K562 (cell line): ENCODE measurements around the gene PNPLA7. TPM values are rescaled to one million over a fixed set of nuclear protein-coding genes. Genes with fewer than 3 reads are reported as not detected.

Experiments
- ATAC-seq: fragments of 200-7000 bp; cut with Tn5 transposase; 3 replicates; pipeline ENCODE4 v1.9.1; 2020; ENCODE audit warnings: moderate library complexity
- BruUV-seq: library from RNA; stranded (reverse); fragments of 400-500 nt; replicated peaks from 2 replicates; lab custom pipeline; 2021; lab: Mats Ljungman, UMichigan
- CTCF ChIA-PET: fragments of 300-600 bp; formaldehyde crosslinking; extraction: SDS; loops from one replicate; lab custom pipeline; 2021; ENCODE audit warnings: low intra/inter-chr PET ratio; lab: Yijun Ruan, JAX
- POLR2A ChIA-PET: fragments of 300-600, 350-650 bp; sonication (Branson Sonifier 250); formaldehyde crosslinking; extraction: SDS; loops from one replicate; lab custom pipeline; 2021; ENCODE audit warnings: antibody characterized with exemption, inconsistent platforms; lab: Yijun Ruan, JAX
- DNase-seq, 4 experiments: peaks; one replicate each; pipeline versions ENCODE4 v3.0.0 to v3.0.0-alpha.2; 2011 to 2018; ENCODE audit warnings: low spot score in 3 of 4, mixed read lengths in 3 of 4; ENCODE audit errors: extremely low read depth in 1 of 4
- FAIRE-seq: peaks from 2 replicates; lab custom pipeline; 2011; peaks lifted over from hg19 to GRCh38; lab: Jason Lieb, UNC
- H2AFZ ChIP-seq: 2 replicates; pipeline ENCODE4 v1.6.0; 2011; ENCODE audit warnings: low read depth, low read length, control low read depth, inconsistent platforms
- H3K27ac ChIP-seq: fragments of 200-600 bp; 3 replicates; pipeline ENCODE4 v1.8.0; 2011; ENCODE audit warnings: low read depth, mild to moderate bottlenecking, control low read depth, inconsistent platforms, low read length, moderate library complexity, mixed read lengths; ENCODE audit errors: extremely low read depth
- H3K27me3 ChIP-seq, 2 experiments: fragments of 300-600 bp in 1 of 2; 2 replicates in 1 of 2; 3 replicates in 1 of 2; pipeline versions ENCODE4 v1.6.0 to v1.8.0; 2011; ENCODE audit warnings: inconsistent platforms in 2 of 2, low read length in 2 of 2, mild to moderate bottlenecking in 1 of 2, mixed read lengths in 1 of 2, moderate library complexity in 1 of 2; ENCODE audit not compliant: control insufficient read depth in 2 of 2, insufficient read depth in 2 of 2
- H3K36me3 ChIP-seq: fragments of 300-600 bp; 3 replicates; pipeline ENCODE4 v1.8.0; 2011; ENCODE audit warnings: mild to moderate bottlenecking, low read length, inconsistent platforms; ENCODE audit not compliant: control insufficient read depth, insufficient read depth
- H3K4me1 ChIP-seq, 2 experiments: fragments of 200-600 bp in 1 of 2; replicated peaks in 1 of 2; 2 replicates in 1 of 2; 3 replicates in 1 of 2; pipeline versions ENCODE4 v1.5.1 to v1.8.0; 2011; ENCODE audit warnings: inconsistent platforms in 2 of 2, low read length in 2 of 2, mild to moderate bottlenecking in 1 of 2, mixed read lengths in 1 of 2, moderate library complexity in 1 of 2; ENCODE audit not compliant: control insufficient read depth in 2 of 2, insufficient read depth in 2 of 2
- H3K4me2 ChIP-seq: 2 replicates; pipeline ENCODE4 v1.6.1; 2011; ENCODE audit warnings: low read length, control low read depth, inconsistent platforms, mixed read lengths; ENCODE audit not compliant: insufficient read depth
- H3K4me3 ChIP-seq: fragments of 200-600 bp; sonication (generic), shearing (Covaris generic); 2 replicates; pipeline ENCODE4 v1.5.1; 2016; ENCODE audit warnings: control low read depth, inconsistent platforms
- H3K79me2 ChIP-seq: fragments of 200-600 bp; 3 replicates; pipeline ENCODE4 v1.8.0; 2011; ENCODE audit warnings: low read length, inconsistent platforms; ENCODE audit not compliant: control insufficient read depth, insufficient read depth
- H3K9ac ChIP-seq, 2 experiments: 2 replicates each; pipeline versions ENCODE4 v1.6.0 to v1.6.1; 2011; ENCODE audit warnings: low read depth in 2 of 2, low read length in 2 of 2, control low read depth in 1 of 2, inconsistent platforms in 1 of 2, mild to moderate bottlenecking in 1 of 2, mixed read lengths in 1 of 2; ENCODE audit not compliant: insufficient read depth in 1 of 2
- H3K9me1 ChIP-seq: one replicate; pipeline ENCODE4 v1.6.0; 2011; ENCODE audit warnings: inconsistent platforms, mild to moderate bottlenecking, low read length, moderate library complexity; ENCODE audit not compliant: control insufficient read depth, insufficient read depth
- H3K9me3 ChIP-seq: replicated peaks from 2 replicates; pipeline ENCODE4 v1.5.1; 2011; ENCODE audit warnings: low read depth, low read length, inconsistent platforms; ENCODE audit not compliant: control insufficient read depth, insufficient read depth
- H4K20me1 ChIP-seq: replicated peaks from 2 replicates; pipeline ENCODE4 v1.6.1; 2011; ENCODE audit warnings: low read length, inconsistent platforms, mixed read lengths; ENCODE audit not compliant: control insufficient read depth, insufficient read depth
- ATF7 ChIP-seq: fragments of 450-650 bp; IDR thresholded peaks from 2 replicates; pipeline ENCODE4 v1.7.1; 2014; ENCODE audit warnings: mild to moderate bottlenecking, moderate library complexity
- ZNF589 ChIP-seq: fragments of 200-800 bp; sonication (Bioruptor generic); IDR thresholded peaks from 2 replicates; pipeline ENCODE4 v1.6.1; 2016; ENCODE audit warnings: low read depth, missing genetic modification characterization, missing compliant biosample characterization
- ZNF764 ChIP-seq: fragments of 250-450 bp; sonication (Bioruptor Pico); IDR thresholded peaks from 2 replicates; pipeline ENCODE4 v1.4.0; 2020; ENCODE audit warnings: low read depth, mild to moderate bottlenecking, moderate library complexity
- WGBS: fragments of 100-300 bp; shearing (Covaris generic); methylation state at CpG from one replicate; pipeline ENCODE4 v1.1.6; 2016; ENCODE audit warnings: low coverage, mixed read lengths; ENCODE audit not compliant: insufficient coverage; ENCODE audit errors: missing lambda C conversion rate; 5-methylcytosine and 5-hydroxymethylcytosine counted together
- in situ Hi-C: fragments of 300-500 bp; cut with MboI; formaldehyde crosslinking; loops from 4 replicates; pipeline ENCODE4 v1.15.0; 2018; ENCODE audit warnings: inconsistent platforms, mixed read lengths
- intact Hi-C: fragments of 100-400 bp; cut with micrococcal nuclease; formaldehyde crosslinking; loops from 2 replicates; pipeline ENCODE4 v1.14.2; 2022
- polyA plus RNA-seq, 8 experiments: library from polyadenylated mRNA; depleted of rRNA in 4 of 8; stranded (reverse) in 5 of 8; unstranded in 3 of 8; fragments of >200 nt; fragmentation: Nextera tagmentation in 2 of 8; fragmentation: Illumina TruSeq in 1 of 8; extraction: Ambion mirVana in 2 of 8; extraction: Trizol in 1 of 8; gene quantifications; 2 replicates each; pipeline versions ENCODE4 v1.2.1 to v1.2.3, GENCODE V29; 2011 to 2014; ENCODE audit warnings: inconsistent platforms in 1 of 8, missing spikeins in 1 of 8
- total RNA-seq, 7 experiments: library from RNA; depleted of rRNA in 6 of 7; stranded (reverse); fragments of >200 nt in 6 of 7; fragmentation: Illumina TruSeq in 2 of 7; extraction: Trizol in 2 of 7; gene quantifications; 2 replicates each; pipeline versions ENCODE4 v1.2.1 to v1.2.3, GENCODE V29; 2011 to 2021; ENCODE audit warnings: low replicate concordance in 1 of 7
- TF ChIP-seq, protein P1 (sequence below): fragments of 250-450 bp; sonication (Bioruptor Pico); IDR thresholded peaks from 2 replicates; pipeline ENCODE4 v1.5.0; 2021
- TF ChIP-seq, protein P2 (sequence below): IDR thresholded peaks from 2 replicates; pipeline ENCODE4 v1.6.1; 2011; ENCODE audit not compliant: insufficient read length; ENCODE audit errors: extremely low read depth
- TF ChIP-seq, protein P3 (sequence below): fragments of 450-650 bp; IDR thresholded peaks from 2 replicates; pipeline ENCODE4 v1.6.1; 2016
- TF ChIP-seq, protein P4 (sequence below): fragments of 200-800 bp; sonication (Bioruptor generic); IDR thresholded peaks from 2 replicates; pipeline ENCODE4 v1.6.1; 2017; ENCODE audit warnings: missing genetic modification characterization, missing compliant biosample characterization
- TF ChIP-seq, protein P5 (sequence below), 2 experiments: fragments of 450-650 bp in 1 of 2; sonication (generic) in 1 of 2; formaldehyde crosslinking in 1 of 2; IDR thresholded peaks in 1 of 2; conservative IDR thresholded peaks in 1 of 2; 2 replicates each; pipeline versions ENCODE4 v1.6.1 to v1.8.1; 2016 to 2023; ENCODE audit warnings: mild to moderate bottlenecking in 2 of 2, moderate library complexity in 2 of 2, inconsistent platforms in 1 of 2, missing genetic modification reagents in 1 of 2
- TF ChIP-seq, protein P6 (sequence below): sonication (generic); formaldehyde crosslinking; IDR thresholded peaks from 2 replicates; pipeline ENCODE4 v1.8.1; 2022; ENCODE audit warnings: missing genetic modification reagents

PNPLA7 gene
- total and polyA plus RNA-seq, 9 of the 15 experiments (the other 6 are each of a cell fraction or from before 2014, with no cell fraction given), result 0.01 to 0.85 (median 0.19) TPM; not detected in 1

DNA sequence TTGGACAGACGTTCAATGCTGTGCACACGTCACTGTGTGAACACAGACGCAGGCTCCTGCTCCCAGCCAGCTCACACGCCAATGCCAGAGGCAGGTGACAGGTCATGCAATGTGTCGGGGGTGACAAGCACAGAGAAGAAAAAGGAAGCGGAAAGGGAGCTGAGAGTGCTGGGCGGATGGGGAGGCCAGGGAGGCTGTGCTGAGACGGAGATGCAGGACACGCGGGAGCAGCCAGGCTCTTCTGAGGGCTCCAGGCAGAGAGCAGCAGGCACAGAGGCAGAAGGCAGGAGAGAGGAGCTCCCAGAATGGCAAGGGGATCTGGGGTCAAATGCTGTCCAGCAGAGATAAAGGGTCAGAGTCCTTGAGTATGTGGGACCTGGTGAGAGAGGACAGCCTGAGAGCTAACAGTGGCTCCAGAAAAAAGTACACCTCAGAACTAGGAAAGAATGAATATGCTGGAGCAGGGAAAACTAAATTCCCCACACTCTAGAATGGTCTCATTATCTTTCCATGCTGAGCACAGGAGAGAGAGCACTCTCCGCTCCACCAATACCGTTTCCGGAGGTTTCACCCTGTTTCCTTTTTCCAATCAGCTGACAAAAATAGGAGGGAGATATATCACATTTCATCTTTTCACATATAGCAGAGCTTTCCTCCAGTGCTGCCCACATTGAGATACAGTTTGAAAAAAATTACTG lies 58.3 kb downstream of the PNPLA7 start (continued):
- TF ChIP-seq, protein P1, sequence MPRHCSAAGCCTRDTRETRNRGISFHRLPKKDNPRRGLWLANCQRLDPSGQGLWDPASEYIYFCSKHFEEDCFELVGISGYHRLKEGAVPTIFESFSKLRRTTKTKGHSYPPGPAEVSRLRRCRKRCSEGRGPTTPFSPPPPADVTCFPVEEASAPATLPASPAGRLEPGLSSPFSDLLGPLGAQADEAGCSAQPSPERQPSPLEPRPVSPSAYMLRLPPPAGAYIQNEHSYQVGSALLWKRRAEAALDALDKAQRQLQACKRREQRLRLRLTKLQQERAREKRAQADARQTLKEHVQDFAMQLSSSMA (CRISPR knock-in tag), result no peak
- TF ChIP-seq, protein P2, sequence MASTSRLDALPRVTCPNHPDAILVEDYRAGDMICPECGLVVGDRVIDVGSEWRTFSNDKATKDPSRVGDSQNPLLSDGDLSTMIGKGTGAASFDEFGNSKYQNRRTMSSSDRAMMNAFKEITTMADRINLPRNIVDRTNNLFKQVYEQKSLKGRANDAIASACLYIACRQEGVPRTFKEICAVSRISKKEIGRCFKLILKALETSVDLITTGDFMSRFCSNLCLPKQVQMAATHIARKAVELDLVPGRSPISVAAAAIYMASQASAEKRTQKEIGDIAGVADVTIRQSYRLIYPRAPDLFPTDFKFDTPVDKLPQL, result no peak

DNA sequence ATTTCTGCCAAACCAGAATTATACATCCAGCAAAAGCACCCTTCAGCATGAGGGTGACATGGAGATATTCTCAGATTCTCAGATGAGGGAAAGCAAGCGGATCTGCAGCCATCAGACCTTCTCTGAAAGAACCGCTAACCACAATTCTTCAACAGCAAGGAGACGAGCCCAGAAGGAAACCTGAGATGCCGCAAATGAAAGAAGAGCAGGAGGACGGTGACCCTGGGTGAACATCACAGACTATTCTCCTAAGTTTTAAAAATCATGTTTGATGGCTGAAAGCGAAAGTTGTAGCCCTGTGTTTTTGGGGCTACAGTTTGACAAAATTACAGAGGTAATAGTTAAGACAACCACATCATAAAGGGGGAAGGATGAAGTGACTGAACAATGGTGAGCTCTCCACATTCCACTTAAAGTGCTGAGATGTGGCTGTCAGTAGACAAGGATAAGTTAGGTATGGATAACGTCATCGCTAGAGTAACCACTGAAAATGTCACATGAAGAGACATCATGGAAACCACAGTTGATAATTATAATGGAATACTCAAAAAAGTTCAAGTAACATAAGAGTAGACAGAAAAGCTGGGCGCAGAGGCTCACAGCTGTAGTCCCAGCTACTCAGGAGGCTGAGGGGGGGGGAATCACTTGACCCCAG lies 59.5 kb downstream of the PNPLA7 start:
- POLR2A ChIA-PET, result interaction anchor here (0.6 to 2.0 kb wide), 2 partner anchors 8 to 11 kb away, joined by 3 to 11 read pairs; no protein-coding TSS in a partner anchor
- no TSS peak for BruUV-seq
- TF ChIP-seq ATF7 (peak; percentile 71; the same call in 1 of the 2 replicates), ZNF764 (CRISPR knock-in tag) (no peak), ZNF589 (CRISPR knock-in tag) (0 out of 2 replicates have a peak, but pooled peaks have one; percentile 59)
- TF ChIP-seq, protein P3, sequence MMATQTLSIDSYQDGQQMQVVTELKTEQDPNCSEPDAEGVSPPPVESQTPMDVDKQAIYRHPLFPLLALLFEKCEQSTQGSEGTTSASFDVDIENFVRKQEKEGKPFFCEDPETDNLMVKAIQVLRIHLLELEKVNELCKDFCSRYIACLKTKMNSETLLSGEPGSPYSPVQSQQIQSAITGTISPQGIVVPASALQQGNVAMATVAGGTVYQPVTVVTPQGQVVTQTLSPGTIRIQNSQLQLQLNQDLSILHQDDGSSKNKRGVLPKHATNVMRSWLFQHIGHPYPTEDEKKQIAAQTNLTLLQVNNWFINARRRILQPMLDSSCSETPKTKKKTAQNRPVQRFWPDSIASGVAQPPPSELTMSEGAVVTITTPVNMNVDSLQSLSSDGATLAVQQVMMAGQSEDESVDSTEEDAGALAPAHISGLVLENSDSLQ, result peak; percentile 30; the same call in 1 of the 2 replicates
- TF ChIP-seq, protein P4, sequence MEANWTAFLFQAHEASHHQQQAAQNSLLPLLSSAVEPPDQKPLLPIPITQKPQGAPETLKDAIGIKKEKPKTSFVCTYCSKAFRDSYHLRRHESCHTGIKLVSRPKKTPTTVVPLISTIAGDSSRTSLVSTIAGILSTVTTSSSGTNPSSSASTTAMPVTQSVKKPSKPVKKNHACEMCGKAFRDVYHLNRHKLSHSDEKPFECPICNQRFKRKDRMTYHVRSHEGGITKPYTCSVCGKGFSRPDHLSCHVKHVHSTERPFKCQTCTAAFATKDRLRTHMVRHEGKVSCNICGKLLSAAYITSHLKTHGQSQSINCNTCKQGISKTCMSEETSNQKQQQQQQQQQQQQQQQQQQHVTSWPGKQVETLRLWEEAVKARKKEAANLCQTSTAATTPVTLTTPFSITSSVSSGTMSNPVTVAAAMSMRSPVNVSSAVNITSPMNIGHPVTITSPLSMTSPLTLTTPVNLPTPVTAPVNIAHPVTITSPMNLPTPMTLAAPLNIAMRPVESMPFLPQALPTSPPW (CRISPR knock-in tag), result 0 out of 2 replicates have a peak, but pooled peaks have one; percentile 11
- TF ChIP-seq, protein P5, sequence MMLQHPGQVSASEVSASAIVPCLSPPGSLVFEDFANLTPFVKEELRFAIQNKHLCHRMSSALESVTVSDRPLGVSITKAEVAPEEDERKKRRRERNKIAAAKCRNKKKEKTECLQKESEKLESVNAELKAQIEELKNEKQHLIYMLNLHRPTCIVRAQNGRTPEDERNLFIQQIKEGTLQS (IDR thresholded peaks at IDR 0.05), result peak; percentile 51; the same call in 1 of the 2 replicates
- TF ChIP-seq, protein P5 (CRISPR knock-in tag; conservative IDR thresholded peaks at IDR 0.05), result no peak
- TF ChIP-seq, protein P6, sequence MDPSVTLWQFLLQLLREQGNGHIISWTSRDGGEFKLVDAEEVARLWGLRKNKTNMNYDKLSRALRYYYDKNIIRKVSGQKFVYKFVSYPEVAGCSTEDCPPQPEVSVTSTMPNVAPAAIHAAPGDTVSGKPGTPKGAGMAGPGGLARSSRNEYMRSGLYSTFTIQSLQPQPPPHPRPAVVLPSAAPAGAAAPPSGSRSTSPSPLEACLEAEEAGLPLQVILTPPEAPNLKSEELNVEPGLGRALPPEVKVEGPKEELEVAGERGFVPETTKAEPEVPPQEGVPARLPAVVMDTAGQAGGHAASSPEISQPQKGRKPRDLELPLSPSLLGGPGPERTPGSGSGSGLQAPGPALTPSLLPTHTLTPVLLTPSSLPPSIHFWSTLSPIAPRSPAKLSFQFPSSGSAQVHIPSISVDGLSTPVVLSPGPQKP (CRISPR knock-in tag), result no peak

More for the DNA sequence above, 59.5 kb downstream of the PNPLA7 start:
- Histone ChIP-seq H2AFZ (peak overlapping the region; percentile 74), H3K4me1 (peaks cover 44 to 75% of the 10 kb centered on the region in 2 experiments), H3K36me3 (no peaks in the 10 kb centered on the region), H4K20me1 (no peaks in the 10 kb centered on the region), H3K27me3 (no peaks in the 10 kb centered on the region; a peak in 1 of 5 replicates), H3K4me3 (no peak overlapping the region), H3K79me2 (no peaks in the 10 kb centered on the region), H3K9ac (no peak overlapping the region; a peak in 1 of 4 replicates), H3K9me1 (no peaks in the 10 kb centered on the region), H3K27ac (no peak overlapping the region), H3K9me3 (no peaks in the 10 kb centered on the region), H3K4me2 (peak overlapping the region; percentile 3; the same call in 1 of the 2 replicates)
- intact Hi-C loops (no loop called here), in situ Hi-C loops (no loop called here)
- FAIRE-seq (no peak), ATAC-seq (no peak), DNase-seq (no peak)
- CTCF ChIA-PET, result no interaction called here
- WGBS, result 61% methylated on average over 9 of the region's 9 CpGs
